Cardiac fibroblast (primary cell): Measurements from ENCODE around the gene DPM3.

Experiments
- DNase-seq, 2 donors: peaks; one replicate each; pipeline versions ENCODE4 v3.0.0 to v3.0.0-alpha.2; 2010; ENCODE audit warnings: low read depth in 2 of 2
- H3K4me3 ChIP-seq, 2 donors: replicated peaks in 1 of 2; 1 replicate in 1 of 2; 2 replicates in 1 of 2; pipeline ENCODE4 v1.5.1; 2011; ENCODE audit warnings: low read depth in 2 of 2, low read length in 2 of 2, mild to moderate bottlenecking in 2 of 2, moderate library complexity in 1 of 2
- TF ChIP-seq, protein P1 (sequence below): IDR thresholded peaks from one replicate; pipeline ENCODE4 v1.5.1; 2011; ENCODE audit warnings: low read depth, mild to moderate bottlenecking, low read length, inconsistent platforms

Gene DPM3

DNA sequence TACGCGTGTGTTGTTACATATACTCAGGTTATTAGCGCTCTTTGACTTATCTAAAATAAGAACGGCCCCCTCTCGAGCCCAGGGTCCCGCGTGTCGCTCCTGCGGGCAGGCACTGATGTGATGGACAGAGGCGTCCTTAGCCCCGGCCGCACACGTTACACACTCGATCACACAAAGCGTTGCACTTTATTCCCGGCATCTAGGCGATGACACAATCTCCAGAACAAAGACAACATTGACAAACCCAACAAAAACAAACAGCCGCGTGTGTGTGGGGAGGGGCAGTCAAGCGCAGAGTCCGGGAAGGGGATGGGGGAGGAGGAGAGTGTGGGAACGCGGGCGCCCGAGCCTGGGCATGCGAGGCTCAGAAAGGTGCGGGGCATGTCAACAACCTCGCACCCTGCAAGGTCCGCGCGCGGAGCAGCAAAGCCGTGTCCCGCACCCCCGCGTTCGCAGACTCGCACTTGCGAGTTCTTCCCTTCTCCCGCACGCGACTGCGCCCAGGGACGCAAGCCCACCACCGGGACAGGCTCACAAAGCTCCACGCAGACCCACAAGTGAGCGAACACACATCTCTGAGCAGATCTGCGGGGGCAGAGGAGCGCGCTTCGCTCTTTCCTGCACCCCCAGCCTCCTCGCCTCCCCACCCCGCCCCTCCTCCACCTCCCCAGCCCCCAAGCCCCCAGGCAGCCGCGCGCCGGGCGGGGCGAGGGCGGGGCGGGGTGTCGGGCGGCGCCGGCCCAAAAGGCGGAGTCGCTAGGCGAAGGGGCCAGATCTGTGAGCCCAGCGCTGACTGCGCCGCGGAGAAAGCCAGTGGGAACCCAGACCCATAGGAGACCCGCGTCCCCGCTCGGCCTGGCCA is 13.0 kb downstream of the DPM3 start, which contains the start of gene EFNA1:
TSS of gene EFNA1 (plus strand) at position 772 of the 862 bp plus-strand sequence. CDS start 102 bp downstream, outside the sequence.
- TF ChIP-seq, protein P1, sequence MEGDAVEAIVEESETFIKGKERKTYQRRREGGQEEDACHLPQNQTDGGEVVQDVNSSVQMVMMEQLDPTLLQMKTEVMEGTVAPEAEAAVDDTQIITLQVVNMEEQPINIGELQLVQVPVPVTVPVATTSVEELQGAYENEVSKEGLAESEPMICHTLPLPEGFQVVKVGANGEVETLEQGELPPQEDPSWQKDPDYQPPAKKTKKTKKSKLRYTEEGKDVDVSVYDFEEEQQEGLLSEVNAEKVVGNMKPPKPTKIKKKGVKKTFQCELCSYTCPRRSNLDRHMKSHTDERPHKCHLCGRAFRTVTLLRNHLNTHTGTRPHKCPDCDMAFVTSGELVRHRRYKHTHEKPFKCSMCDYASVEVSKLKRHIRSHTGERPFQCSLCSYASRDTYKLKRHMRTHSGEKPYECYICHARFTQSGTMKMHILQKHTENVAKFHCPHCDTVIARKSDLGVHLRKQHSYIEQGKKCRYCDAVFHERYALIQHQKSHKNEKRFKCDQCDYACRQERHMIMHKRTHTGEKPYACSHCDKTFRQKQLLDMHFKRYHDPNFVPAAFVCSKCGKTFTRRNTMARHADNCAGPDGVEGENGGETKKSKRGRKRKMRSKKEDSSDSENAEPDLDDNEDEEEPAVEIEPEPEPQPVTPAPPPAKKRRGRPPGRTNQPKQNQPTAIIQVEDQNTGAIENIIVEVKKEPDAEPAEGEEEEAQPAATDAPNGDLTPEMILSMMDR: no peak
- H3K4me3 ChIP-seq: peak within 1 kb of the TSS; percentile 55 to 75
- peak; percentile 75 to 81 for DNase-seq

DNA sequence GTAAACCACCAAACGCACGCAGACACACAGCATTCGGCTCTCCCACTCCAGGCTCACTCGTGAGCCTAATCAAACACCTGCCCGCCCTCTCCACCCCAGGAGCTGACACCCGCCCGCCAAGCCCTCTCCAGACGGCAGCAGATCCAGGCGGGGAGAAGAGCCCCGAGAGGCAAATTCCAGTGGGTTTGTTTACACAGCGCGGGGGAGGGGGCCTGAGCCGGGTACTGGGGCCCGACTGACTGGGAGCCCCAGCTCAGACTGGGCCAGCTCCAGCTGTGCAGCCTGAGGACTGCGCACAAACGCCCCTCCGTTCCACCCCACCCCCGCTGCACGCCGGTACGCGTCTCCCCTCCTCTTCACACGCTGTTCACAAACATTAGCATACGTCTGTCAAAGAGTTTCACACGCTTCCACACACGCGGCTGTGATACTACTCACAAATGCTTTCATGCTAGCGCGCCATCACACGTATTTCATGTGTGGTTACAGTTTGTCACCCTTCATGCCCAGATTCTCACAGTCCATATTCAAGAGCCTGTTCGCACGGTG is 13.7 kb downstream of the DPM3 start:
- DNase-seq: peak in 1 of 2 donors; percentile 26
- peak overlapping the region; percentile 23 to 55 for H3K4me3 ChIP-seq
- TF ChIP-seq, protein P1: no peak

DNA sequence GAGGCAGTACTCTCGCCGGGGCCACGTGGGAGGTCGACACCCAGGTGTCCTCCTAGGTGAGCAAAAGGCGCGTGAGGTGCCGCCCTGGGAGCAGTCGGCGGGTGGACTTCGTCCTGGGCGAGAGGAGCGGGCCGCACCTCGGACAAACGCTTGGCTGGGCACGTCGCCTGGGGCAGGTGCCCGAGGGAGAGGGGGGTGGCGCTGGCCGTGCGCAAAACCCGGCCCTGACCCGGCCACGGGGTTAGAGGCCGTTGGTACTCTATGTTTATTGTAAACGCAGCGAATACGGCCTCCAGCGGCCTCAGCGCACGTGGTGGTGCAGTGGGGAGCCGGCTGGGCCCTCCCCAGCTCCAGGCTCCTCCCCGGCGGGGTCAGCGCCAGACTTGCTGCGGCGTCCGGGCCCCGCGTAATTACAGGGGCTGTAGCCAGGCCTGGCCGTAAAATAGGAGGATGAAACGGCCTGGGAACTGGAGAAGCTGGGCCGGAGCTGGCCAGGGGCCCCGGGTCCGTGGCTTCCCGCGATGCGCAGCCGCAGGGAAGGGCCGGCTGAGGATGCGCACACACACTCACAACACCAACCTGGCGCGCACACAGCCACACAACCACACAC is 14.3 kb downstream of the DPM3 start:
- TF ChIP-seq, protein P1: no peak
- H3K4me3 ChIP-seq: peak overlapping the region; percentile 23 to 55
- peak; percentile 13 to 57 for DNase-seq

DNA sequence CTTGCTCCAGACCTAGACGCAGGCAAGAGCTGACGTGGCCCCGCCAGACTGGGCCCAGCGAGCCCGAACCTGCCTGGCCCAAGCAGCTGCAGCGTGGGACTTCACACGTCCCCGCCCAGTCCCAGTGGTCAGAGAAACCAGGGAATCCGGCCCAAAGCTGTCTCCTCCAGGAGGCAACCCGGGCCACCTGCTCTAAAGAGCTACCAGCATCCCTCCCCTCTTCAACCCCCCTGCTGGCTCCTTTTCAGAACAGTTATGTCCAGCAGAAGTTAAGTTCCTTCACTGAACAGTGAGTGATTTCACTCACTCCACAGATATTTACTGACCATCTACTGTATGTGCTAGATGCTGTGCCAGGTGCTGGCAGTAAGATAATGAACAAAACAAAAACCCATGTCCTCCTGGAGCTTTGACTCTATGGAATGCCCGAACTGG is 14.8 kb downstream of the DPM3 start:
- no peak for DNase-seq
- no peak overlapping the region for H3K4me3 ChIP-seq
- TF ChIP-seq, protein P1: no peak

DNA sequence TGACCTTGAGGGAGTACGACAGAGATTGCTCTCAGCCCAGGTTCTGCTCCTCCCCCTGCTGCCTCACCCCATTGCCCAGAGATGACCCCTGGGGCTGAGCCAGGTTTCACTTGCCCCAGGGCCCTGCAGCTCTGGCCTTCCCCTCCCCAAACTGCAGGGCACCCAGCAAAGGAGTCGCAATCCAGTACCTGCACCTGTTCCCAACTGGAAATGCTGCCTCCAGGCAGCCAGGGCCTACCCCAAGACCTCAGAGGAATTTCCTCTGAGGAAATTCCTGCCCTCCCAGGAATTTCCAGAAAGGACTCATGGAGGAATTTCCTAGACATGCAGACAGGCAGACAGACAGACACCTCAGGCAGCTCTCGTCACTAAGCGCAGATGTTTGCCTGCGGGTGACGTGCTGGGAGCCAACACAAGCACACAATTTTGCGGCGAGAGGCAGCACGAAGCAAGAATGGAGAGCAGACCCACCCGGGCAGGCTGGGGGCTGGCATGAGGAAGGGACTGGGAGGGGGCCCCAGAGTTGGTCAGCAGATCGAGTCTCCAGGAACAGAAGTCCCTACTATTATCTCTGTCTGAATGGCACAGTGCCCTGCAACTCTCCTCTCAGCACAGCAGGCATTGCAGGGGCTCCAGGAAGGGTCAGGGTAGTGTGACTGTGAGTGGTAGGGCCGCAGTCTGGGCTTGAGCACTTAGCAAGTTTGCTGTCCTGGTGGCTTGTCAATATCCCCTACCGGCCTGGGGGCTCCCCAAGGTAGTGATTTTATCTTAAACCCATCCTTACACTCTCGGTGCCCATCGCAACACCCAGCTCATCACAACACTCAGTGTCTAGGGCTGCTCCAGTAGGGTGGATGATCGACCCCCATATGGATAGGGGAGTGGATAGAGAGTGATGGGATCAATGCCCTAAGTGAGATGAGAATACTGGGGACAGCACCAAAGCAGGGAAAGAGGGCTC is 15.5 kb downstream of the DPM3 start:
- H3K4me3 ChIP-seq: no peak overlapping the region
- DNase-seq: peak; percentile 35 to 45
- TF ChIP-seq, protein P1: no peak

DNA sequence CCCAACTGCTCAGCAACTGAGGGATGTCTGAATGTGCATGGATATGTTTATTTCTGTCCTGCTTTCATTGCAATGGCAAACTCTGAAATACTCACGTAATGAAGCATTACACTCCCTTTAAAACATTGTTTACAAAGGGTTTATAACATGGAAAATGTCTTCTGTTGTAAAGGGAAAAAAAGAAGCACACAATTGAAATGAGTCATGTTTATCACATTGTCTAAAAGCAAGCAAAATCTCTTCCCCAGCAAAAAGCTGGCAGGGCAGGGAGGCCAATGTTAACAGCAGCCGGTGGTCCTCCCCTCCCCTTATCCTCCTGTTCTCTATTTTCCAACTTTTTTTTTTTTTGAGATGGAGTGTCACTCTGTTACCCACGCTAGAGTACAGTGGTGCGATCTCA is 16.5 kb downstream of the DPM3 start:
- H3K4me3 ChIP-seq: no peak overlapping the region
- DNase-seq: peak in 1 of 2 donors; percentile 40
- TF ChIP-seq, protein P1: no peak
